ENCODE results near the gene ADAR. TPM values are rescaled to one million over a fixed set of nuclear protein-coding genes. Genes with fewer than 3 reads are reported as not detected.

Gene ADAR
- total RNA-seq, 3 donors from 2014 or later (not counting 1 experiment from before 2014, with no cell fraction given): 260 to 281 (median 265) TPM

- no peaks in the 10 kb centered on the region for H3K9me3 ChIP-seq (ENCODE audit: control insufficient read depth, insufficient read depth, low read length)
- H3K27me3 ChIP-seq (ENCODE audit: control insufficient read depth, insufficient read depth, low read length): no peaks in the 10 kb centered on the region
- H3K9me3 Mint-ChIP-seq: no peaks in the 10 kb centered on the region
- no peaks in the 10 kb centered on the region for H3K36me3 Mint-ChIP-seq
- H3K4me1 Mint-ChIP-seq: peaks cover 16 to 25% of the 10 kb centered on the region in 2 donors
- intact Hi-C loops (cut with micrococcal nuclease): no loop called here
- no peaks in the 10 kb centered on the region for H3K36me3 ChIP-seq (ENCODE audit: control insufficient read depth, insufficient read depth, low read length)
- ATAC-seq (no peak), DNase-seq (no peak)
- H3K4me3 Mint-ChIP-seq: no peak overlapping the region
- no peak overlapping the region for H3K4me3 ChIP-seq (ENCODE audit: low read length)
- no peak for TF ChIP-seq CTCF (IDR thresholded peaks at IDR 0.05)
- no peak overlapping the region for H3K27ac ChIP-seq (ENCODE audit: low read length)
- no peaks in the 10 kb centered on the region for H3K27me3 Mint-ChIP-seq (ENCODE audit: low read depth in 2 of 2)
- no peak overlapping the region for H3K27ac Mint-ChIP-seq
- H3K4me1 ChIP-seq (ENCODE audit: control insufficient read depth, insufficient read depth, low read length): peaks cover 11% of the 10 kb centered on the region
These were observed 14.6 kb upstream of the ADAR start for GRCh38 chr1:154622503-154623039.

GRCh38 chr1:154621875-154622274 is 13.9 kb upstream of the ADAR start:
- H3K36me3 ChIP-seq (ENCODE audit: control insufficient read depth, insufficient read depth, low read length): no peaks in the 10 kb centered on the region
- H3K27me3 ChIP-seq (ENCODE audit: control insufficient read depth, insufficient read depth, low read length): no peaks in the 10 kb centered on the region
- H3K27ac Mint-ChIP-seq: peak overlapping the region in 1 of 2 donors; percentile 38
- peaks cover 6% of the 10 kb centered on the region for H3K4me1 ChIP-seq (ENCODE audit: control insufficient read depth, insufficient read depth, low read length)
- no peaks in the 10 kb centered on the region for H3K36me3 Mint-ChIP-seq
- no peak for ATAC-seq
- no peak for DNase-seq
- H3K27ac ChIP-seq (ENCODE audit: low read length): no peak overlapping the region
- intact Hi-C loops (cut with micrococcal nuclease): no loop called here
- H3K4me1 Mint-ChIP-seq: peaks cover 12 to 20% of the 10 kb centered on the region in 2 donors
- no peak overlapping the region for H3K4me3 Mint-ChIP-seq
- no peak overlapping the region for H3K4me3 ChIP-seq (ENCODE audit: low read length)
- H3K27me3 Mint-ChIP-seq (ENCODE audit: low read depth in 2 of 2): no peaks in the 10 kb centered on the region
- H3K9me3 Mint-ChIP-seq: no peaks in the 10 kb centered on the region
- no peak for TF ChIP-seq CTCF (IDR thresholded peaks at IDR 0.05)
- no peaks in the 10 kb centered on the region for H3K9me3 ChIP-seq (ENCODE audit: control insufficient read depth, insufficient read depth, low read length)
- WGBS (ENCODE audit: insufficient coverage): 74% methylated on average over 5 of the region's 5 CpGs

- no peak overlapping the region for H3K4me3 Mint-ChIP-seq
- intact Hi-C loops (cut with micrococcal nuclease): no loop called here
- Histone ChIP-seq H3K4me1 (ENCODE audit: control insufficient read depth, insufficient read depth, low read length) (no peaks in the 10 kb centered on the region), H3K9me3 (ENCODE audit: control insufficient read depth, insufficient read depth, low read length) (no peaks in the 10 kb centered on the region), H3K36me3 (ENCODE audit: control insufficient read depth, insufficient read depth, low read length) (no peaks in the 10 kb centered on the region), H3K27me3 (ENCODE audit: control insufficient read depth, insufficient read depth, low read length) (no peaks in the 10 kb centered on the region), H3K4me3 (ENCODE audit: low read length) (no peak overlapping the region), H3K27ac (ENCODE audit: low read length) (no peak overlapping the region)
- ATAC-seq (no peak), DNase-seq (no peak)
- H3K9me3 Mint-ChIP-seq: no peaks in the 10 kb centered on the region
- no peaks in the 10 kb centered on the region for H3K27me3 Mint-ChIP-seq (ENCODE audit: low read depth in 2 of 2)
- H3K27ac Mint-ChIP-seq: no peak overlapping the region
- no peak for TF ChIP-seq CTCF (IDR thresholded peaks at IDR 0.05)
- H3K4me1 Mint-ChIP-seq: peaks cover 7 to 15% of the 10 kb centered on the region in 2 donors
- H3K36me3 Mint-ChIP-seq: no peaks in the 10 kb centered on the region
- WGBS (ENCODE audit: insufficient coverage): no CpG with 5 or more reads among the region's 3 CpGs
These were observed 12.8 kb upstream of the ADAR start for GRCh38 chr1:154620751-154621150.

All from natural killer cell (primary cell).